A172 (cell line): ENCODE measurements around the gene OR10AG1. TPM values are rescaled to one million over a fixed set of nuclear protein-coding genes. Genes with fewer than 3 reads are reported as not detected.

Source experiments
- DNase-seq: peaks from one replicate; pipeline ENCODE4 v3.0.0-alpha.2; 2015; ENCODE audit warnings: low spot score
- total RNA-seq: library from RNA; depleted of rRNA; stranded (reverse); fragments of >200 nt; shearing (Covaris generic); gene quantifications from 2 replicates; pipeline ENCODE4 v1.2.3, GENCODE V29; 2014; rRNA removed

OR10AG1 gene, protein sequence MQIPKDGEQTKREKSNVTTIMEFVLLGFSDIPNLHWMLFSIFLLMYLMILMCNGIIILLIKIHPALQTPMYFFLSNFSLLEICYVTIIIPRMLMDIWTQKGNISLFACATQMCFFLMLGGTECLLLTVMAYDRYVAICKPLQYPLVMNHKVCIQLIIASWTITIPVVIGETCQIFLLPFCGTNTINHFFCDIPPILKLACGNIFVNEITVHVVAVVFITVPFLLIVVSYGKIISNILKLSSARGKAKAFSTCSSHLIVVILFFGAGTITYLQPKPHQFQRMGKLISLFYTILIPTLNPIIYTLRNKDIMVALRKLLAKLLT
- not detected in 2 replicates for total RNA-seq

DNA sequence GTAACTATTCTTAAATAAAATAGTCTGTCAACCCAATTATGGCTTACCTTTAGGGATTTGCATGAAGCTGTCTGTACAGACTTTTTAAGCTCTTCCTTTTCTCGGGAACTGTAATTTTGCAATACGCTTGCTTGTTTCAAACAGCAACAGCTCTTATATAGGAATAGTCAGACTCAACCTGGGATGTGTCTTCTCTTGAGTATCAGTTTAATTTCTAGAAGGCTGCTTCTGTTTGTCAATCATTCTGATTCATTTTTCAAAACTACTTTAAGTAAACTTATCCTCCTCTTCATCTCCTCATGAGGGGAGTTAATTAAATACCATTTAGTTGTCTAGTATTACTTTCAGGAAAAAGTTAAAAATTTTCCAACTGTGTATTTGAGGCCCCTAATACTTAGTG, at the start of gene OR10AG1:
OR10AG1 (minus strand) TSS at position 101 of the 400 bp plus-strand sequence; CDS start at position 63, 38 bp downstream.
- DNase-seq = no peak

DNA sequence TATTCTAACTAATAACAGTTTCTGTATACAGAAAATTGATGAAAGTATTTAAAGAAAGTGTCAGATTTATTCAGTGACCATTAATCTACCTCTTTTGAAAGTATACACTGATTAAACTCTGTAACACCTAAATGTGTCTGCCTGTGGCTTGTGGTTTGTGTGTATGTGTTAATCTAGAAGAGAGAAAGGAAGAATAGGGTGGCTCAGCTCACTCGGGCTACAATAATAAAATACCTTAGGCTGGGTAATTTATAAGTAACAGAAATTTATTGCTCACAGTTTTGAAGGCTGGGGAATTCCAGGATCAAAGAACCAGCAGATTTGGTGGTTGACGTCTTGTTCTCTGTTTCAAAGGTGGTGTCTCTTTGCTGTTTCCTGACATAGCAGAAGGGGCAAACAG, 44.1 kb upstream of the OR10AG1 start:
- no peak for DNase-seq

DNA sequence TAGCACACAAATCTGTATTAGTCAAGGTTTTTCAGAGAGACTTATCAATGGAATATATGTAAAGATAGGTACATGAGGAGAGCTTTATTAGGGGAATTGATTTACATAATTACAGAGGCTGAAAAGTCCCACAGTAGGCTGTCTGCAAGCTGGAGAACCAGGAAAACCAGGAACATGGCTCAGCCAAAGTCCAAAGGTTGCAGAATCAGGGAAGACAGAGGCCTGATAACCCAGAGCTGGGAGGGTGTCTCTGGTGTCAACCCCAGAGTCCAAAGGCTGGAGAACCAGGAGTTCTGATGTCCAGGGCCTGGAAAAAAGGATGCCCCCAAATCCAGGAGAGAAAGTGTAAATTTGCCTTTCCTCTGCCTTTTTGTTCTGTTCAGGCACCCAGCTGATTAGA, 41.0 kb upstream of the OR10AG1 start:
- no peak for DNase-seq

DNA sequence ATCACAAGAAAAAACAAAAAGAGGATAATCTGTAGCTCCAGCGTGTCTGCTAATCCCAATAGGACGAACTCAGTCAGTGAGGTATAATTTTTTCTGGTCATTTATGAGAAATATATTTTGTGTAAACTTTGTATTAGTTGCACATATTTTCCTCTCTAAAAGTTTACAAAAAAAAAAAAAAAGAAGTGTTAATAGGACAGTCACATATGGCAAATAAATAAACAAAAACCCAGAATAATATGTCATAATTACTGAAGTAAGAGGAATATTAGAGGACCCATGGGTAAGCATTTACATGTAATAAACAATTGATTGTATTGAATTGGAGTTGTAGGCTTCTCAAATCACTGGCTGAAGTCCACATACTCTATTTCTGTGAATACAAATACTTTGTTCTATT, 24.8 kb upstream of the OR10AG1 start, which contains the start of gene OR5F1:
OR5F1 (minus strand) TSS at position 101 of the 400 bp plus-strand sequence; CDS start at position 101, 0 bp downstream.
- no peak for DNase-seq

DNA sequence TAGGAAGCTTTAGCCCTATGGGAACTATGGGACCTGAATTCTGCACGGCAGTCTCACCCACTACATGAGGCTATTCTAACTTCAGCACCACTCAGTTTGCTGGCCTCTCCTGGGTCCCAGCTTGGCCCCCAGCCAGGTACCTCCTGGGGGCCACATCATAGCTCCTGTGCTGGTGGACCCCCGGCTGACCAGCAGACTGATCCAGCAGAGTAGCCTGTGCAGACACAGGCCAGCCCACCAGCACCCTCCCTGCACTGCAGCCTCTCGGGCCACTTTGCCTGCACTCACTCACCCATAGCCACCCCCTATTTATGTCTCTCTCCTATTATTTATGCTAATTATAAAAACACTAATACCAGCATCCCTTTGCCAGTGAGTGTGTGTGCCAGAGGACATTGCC, 1.2 kb upstream of the OR10AG1 start:
- DNase-seq = no peak

DNA sequence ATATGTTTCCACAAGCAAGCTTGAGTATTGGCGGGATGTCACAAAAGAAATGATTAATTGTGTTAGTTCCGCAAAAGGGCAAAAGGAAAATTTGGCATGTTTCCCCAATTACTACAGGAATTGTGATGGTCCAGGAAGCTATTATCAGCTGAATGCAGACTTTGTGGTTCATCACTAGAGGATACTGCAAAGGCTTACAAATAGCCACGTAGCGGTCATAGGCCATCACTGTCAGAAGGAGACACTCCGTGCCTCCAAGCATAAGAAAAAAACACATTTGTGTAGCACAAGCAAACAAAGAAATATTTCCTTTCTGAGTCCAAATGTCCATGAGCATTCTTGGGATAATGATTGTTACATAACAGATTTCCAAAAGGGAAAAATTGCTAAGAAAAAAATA, 1.8 kb downstream of the OR10AG1 start:
- no peak for DNase-seq

DNA sequence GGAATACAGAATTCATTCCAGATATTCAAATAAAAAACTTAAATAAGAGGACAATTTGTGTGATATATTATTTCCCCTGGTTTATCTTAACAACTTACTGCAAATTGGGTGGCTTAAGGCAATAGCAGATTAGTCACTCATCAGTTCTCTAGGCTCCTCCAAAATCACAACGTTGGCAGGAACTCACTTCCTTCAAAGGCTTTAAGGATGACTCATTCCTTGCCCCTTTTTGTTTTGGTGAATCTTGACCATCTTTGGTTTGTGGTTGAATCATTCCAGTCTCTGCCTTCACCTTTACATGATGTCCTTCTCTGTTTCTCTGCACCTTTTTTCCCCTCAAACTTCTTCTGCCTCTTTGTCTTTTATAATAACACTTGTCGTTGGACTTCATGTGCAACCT, 3.4 kb downstream of the OR10AG1 start:
- no peak for DNase-seq

DNA sequence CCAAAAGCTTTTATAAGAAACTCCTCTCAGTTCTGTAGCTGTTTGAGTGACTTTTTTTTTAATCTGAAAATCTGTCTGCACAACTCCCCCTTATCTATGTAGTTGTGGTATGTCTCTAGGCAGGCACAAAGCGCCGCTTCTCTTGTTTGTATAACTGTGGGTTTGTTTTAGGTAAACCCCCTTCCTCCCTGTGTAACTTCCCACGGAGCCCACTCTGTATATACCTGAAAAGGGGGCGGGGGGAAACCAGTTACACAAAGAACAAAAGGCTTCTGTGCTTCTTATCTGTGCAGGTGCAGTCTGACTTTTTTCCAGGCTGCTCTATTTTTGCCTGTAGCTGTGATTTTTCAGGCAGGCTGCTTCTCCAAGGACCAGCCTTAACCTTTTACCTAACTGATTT, 13.2 kb downstream of the OR10AG1 start:
- DNase-seq = no peak

DNA sequence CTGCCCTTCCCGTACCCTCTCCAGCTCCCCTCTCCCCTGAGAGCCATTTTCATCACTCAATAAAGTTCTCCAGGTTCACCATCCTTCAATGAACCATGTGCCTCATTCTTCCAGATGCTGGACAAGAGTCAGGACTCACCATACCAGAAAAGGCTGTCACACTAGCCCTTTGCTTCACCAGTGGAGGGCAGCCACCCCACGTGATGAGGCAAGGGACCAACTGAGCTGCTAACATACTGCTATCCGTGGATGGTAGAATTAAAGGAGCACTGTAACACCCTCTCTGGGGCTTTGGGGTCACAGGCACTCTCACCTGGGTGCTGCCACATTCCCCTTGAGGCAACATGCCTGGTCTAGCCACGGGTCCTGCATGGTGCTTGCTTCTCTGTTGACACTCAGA, 20.4 kb downstream of the OR10AG1 start:
- DNase-seq = no peak

DNA sequence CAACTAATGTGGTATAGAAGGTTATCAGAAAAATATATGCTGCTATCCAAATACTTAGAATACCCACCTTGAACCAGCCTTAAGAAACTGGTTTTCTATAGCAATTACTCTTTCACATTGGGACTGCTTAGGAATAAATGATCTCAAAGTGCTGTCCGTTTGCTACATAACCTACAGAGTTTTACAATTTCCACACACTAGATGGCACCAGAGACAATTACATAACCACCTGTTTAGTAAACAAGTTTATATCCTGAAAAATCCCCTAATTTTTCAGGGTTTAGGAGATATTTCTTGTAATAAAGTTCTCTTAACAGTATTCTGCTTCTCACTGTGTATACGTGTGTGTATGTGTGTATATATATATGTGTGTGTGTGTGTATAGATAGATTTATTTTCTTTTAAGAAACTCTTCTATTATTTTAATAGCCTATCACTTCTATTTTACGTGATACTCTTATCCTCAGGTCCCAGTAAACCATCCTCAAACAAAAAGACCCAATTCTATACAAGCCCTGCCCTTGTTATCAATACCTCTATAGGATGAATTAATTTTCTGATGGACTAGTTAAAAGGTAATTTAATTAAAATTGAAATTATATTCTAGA, 26.9 kb downstream of the OR10AG1 start:
- peak; percentile 23 for DNase-seq

DNA sequence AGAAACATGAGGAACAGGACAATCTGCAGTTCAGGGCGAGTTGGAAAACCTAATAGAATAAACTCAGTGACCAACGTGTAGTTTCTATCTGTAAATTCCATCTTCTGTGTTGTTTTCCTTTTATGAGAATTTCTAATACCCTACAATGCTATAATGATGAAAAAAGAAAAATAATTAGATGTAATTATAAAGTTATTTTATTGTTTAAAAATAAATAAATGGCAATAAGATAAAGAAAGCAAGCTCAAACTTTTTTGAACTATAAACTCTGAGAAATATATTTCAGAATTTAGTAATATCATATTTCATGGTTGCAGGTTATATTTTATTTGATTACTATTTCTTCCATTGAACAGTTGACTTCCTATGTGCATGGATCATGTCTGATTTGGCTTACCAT, 33.4 kb downstream of the OR10AG1 start, which contains the start of gene OR5I1:
OR5I1 (minus strand) TSS at position 101 of the 400 bp plus-strand sequence; CDS start at position 101, 0 bp downstream.
- no peak for DNase-seq

DNA sequence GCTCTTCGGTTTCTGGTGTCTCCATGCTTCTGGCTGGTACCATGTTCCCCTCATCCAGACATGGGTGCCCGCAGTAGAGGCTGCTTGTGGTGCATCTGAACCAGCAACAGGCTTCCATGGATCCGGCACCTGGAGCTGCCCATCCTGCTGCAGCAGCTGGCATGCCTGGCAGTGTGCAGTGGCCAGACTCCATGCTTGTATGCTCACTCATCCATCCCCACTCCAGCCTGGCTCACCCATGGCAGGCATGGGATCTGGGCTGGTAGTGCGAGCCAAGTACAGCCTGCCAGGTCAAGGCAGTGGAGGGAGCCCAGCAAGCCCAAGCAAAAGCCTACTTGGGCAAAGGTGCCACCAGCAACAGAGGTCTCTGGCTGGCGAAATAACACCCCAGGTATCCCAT, 49.2 kb downstream of the OR10AG1 start:
- no peak for DNase-seq

Other genes with a start within 250 kb of the OR10AG1 start
- gene OR5D13, start 196.5 kb downstream of the OR10AG1 start, total RNA-seq = not detected in 2 replicates
- not detected in 2 replicates for gene OR5D14, start 174.4 kb downstream of the OR10AG1 start, total RNA-seq
- not detected in 2 replicates for gene OR5L1, start 158.6 kb downstream of the OR10AG1 start, total RNA-seq
- gene OR5D18, start 150.3 kb downstream of the OR10AG1 start, total RNA-seq = not detected in 2 replicates
- not detected in 2 replicates for gene OR5L2, start 142.7 kb downstream of the OR10AG1 start, total RNA-seq
- gene OR5D16, start 131.2 kb downstream of the OR10AG1 start, total RNA-seq = not detected in 2 replicates
- gene TRIM51, start 86.6 kb downstream of the OR10AG1 start, total RNA-seq = not detected in 2 replicates
- gene OR5W2, start 55.4 kb downstream of the OR10AG1 start, total RNA-seq = not detected in 2 replicates
- gene OR5I1, start 33.5 kb downstream of the OR10AG1 start, total RNA-seq = not detected in 2 replicates
- gene OR5F1, start 24.7 kb upstream of the OR10AG1 start, total RNA-seq = not detected in 2 replicates
- not detected in 2 replicates for gene OR5AS1, start 57.7 kb upstream of the OR10AG1 start, total RNA-seq
- not detected in 2 replicates for gene OR8I2, start 123.4 kb upstream of the OR10AG1 start, total RNA-seq
- gene OR8H2, start 133.7 kb upstream of the OR10AG1 start, total RNA-seq = not detected in 2 replicates
- not detected in 2 replicates for gene OR8H3, start 152.4 kb upstream of the OR10AG1 start, total RNA-seq
- not detected in 2 replicates for gene OR8J3, start 170.3 kb upstream of the OR10AG1 start, total RNA-seq
- gene OR8K5, start 190.4 kb upstream of the OR10AG1 start, total RNA-seq = not detected in 2 replicates
- gene OR5J2, start 206.7 kb upstream of the OR10AG1 start, total RNA-seq = not detected in 2 replicates